Activated CD8-positive, alpha-beta memory T cell treated with anti-CD3 and anti-CD28 coated beads for 1 hour (primary cell): Measurements from ENCODE around the gene THAP2.

Experiments
- DNase-seq, 2 donors: peaks; one replicate each; pipeline ENCODE4 v3.0.0-alpha.2; 2020; ENCODE audit warnings: low read depth in 1 of 2; ENCODE audit errors: extremely low read depth in 1 of 2

The THAP2 gene

DNA sequence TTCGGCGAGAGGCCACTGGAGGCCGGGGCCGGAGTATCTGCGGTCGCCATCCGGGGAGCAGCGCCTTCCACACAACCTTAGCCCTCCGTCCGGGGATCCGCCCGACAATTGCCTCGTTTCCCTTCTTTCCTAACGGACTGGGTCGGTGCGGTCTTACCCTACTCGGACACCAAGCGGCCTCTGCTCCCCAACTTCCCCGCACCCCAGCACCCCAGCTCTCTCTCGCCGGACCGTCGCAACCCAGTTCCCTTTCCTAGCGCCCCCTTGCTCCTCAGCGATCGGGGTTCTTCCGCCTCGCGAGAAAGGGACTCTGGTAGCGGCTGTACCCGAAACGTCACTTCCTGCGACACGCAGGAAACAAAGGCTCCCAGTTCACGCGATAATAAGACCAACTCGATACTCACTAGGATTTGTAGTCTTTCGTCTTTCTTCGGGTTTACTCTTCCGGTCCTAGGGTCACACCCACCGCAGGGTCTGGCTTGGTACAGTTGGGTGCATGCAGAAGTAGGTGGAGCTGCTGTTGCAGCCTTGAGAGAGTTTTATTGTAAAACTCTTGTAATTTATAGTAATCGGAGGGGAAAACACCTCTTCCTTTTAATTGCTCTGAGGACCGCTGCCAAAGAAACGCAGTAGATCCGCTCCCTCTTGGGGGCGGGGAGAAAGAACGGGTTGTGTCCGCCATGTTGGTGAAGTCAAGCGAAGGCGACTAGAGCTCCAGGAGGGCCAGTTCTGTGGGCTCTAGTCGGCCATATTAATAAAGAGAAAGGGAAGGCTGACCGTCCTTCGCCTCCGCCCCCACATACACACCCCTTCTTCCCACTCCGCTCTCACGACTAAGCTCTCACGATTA is at the start of gene THAP2, which contains the start of gene ZFC3H1:
Gene THAP2, plus strand, starts transcription at position 741 of the 850 bp plus-strand sequence. CDS start 209 bp downstream, outside the sequence.
Gene ZFC3H1, minus strand, starts transcription at position 288 of the 850 bp plus-strand sequence. Its CDS starts 238 bp downstream, at position 50.
- DNase-seq: peak; percentile 79 to 82

GRCh38 chr12:71621938-71622337 is 42.2 kb upstream of the THAP2 start:
- DNase-seq: no peak

- no peak for DNase-seq
Measured at GRCh38 chr12:71625476-71625875, 38.6 kb upstream of the THAP2 start.

DNA sequence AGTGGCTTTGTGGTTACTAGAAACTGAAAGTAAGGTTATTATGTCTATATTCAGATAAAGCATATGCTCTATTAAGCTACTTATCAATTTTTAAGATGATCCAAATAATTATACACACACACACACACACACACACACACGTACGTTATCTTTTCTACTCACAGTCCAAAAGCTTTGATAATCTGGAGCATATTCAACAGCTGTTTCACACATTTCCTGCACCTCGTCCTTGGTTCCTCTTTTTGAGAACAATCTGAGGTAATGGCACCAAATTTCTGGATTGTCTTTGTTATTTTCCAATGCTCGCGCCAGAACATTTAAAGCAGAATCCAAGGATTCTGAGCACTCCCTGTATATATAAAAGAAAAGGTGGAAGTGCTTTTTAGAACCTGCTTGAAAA is 38.0 kb upstream of the THAP2 start:
- DNase-seq: no peak

DNA sequence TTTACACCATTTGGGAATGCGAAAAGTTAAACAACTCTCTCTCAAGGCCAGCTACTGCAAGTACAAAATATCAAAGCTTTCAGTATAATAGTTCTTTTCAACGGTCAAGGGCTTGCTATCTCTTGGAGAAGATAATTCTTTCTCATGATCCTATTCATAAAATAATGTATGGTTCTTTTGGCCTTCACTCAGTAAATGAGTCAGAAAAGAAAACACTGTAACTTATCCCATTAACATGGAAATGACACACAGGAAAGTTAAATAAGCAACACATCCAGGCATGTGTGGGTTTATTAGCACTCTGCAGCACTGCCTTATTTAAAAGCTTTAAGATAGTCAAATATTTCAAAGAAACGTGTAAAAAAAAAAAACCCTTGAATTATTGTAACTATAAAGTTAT is 37.3 kb upstream of the THAP2 start:
- DNase-seq: no peak

- DNase-seq: no peak
Measured at GRCh38 chr12:71627438-71628002, 36.6 kb upstream of the THAP2 start.

DNA sequence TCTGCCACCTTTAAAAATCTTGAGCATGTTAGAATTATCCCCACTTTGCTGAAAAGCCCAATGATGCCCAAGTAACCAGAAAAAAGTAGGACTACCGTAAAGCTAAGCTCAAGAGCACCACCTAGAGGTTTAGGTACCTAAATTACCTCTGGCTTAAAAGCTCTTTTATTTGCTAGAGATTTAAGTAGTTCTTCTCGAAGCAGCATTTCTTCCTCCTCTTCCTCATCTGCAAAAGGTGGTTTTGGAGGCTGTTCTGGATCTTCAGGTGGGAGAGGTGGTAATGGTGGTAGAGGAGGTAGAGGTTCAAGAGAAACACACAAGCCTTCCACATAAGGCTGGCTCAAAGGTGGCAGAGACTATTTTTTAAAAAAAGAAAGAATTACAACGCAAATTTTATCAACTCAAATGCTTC is 27.4 kb upstream of the THAP2 start:
- no peak for DNase-seq

DNA sequence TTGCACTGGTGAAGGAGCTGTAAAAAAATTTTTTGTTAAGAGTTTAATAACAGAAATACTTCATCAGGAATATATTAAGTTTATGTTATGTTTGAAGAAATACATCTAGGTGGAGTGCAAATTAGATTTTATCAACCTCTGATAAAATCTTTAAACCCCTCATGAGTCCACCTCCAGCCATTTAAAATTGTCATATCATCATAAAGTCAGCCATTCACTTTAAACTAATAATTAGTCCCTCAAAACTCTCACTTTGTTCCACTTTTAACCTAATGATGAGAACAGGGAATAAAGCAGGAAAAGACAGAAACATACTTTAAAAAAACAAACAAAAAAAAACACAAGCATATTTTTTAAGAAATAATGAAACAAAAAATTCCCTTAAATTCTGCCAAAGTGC is 25.6 kb upstream of the THAP2 start:
- DNase-seq: no peak

- no peak for DNase-seq
Measured at GRCh38 chr12:71639341-71639760, 24.8 kb upstream of the THAP2 start.

GRCh38 chr12:71640316-71640715 is 23.8 kb upstream of the THAP2 start:
- no peak for DNase-seq

DNA sequence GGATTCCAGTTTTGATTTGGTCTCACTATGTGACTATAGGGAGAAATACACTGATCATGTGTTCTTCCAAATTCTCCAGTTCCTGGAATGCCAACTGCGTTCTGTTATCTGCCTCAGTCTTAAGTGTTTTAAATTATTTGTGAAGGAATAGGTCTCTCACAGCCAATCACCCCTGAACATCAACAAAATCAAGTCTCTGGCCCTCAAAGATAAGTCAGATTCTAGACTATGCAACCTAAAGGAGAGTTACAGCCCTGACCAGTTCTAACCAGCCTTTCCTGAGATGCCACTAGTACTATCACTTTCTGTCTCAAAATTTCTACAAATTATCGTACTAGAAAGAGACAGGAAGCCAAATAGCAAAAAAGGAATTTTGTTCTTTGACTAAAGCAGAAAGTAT is 22.7 kb upstream of the THAP2 start:
- DNase-seq: no peak

DNA sequence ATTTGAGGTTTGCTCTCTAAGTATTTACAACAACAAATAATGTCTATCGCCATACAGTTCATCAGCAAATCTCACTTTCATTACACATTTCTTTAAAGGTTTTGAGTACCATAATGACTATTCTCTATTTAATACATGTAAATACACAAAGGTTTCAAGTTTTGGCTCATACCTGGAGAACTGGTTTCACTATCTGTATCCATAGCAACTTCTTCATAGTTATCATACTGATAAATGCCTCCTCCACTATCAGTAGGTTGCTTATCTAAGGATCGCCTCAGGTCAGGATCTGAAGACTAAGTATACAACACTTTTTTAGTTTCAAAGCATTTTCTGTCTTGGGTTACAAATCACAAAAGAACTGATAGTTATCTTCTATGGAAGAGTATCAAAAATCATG is 21.8 kb upstream of the THAP2 start:
- no peak for DNase-seq

- DNase-seq: no peak
Measured at GRCh38 chr12:71645268-71645667, 18.8 kb upstream of the THAP2 start.

DNA sequence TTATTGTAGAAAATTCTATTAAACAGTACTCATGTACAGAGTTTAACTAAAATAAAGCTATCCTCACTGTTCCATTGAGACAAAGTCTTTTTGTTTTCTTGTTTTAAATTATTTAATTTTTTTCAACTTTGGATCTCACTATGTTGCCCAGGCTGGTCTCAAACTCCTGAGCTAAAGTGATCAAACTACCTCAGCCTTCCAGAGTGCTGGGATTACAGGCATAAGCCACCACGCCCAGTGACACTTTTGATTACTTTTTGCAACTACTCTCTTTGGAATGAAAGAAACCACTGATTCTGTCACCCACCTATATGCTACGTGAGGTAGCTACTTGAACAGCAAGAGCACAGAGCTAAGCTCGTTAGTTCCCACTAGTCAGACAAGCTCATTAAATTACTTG is 17.6 kb upstream of the THAP2 start:
- DNase-seq: no peak

- DNase-seq: no peak
Measured at GRCh38 chr12:71648537-71648936, 15.6 kb upstream of the THAP2 start.

GRCh38 chr12:71649401-71649800 is 14.7 kb upstream of the THAP2 start:
- no peak for DNase-seq

DNA sequence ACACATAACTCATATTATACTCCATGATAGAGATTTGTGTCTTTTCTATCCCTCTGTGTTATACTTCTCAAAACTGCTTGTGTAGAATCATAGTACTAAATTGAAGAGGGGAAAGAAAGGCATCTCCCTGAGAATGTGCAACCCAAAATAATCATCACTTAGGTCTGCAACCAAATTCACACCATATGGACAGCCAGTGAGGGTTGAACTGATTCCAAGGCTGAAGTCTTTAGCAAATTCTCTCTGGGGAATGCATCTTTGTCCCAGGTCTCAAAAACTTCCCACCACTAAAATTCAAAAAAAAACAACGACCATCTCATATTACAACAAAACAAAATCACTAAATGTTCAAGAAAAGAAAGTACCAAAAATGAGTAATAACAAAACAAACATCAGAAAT is 11.4 kb upstream of the THAP2 start:
- DNase-seq: no peak

DNA sequence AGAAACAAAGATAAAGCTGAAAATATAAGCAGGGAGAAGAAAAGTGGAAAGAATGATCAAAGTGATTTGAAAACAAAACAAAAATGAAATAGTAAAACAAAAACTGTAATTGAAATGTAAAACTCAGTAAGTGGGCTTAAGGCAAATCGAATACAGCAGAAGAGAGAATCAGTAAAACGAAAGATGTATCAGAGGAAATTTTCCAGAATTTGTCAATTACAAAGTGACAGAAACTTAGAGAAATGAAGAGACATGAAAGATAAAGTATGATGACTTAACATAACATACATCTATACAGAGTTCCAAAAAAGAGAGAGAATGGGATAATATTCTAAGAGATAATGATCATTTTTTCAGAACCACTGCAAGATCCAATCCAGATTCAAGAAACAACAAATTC is 11.0 kb upstream of the THAP2 start:
- DNase-seq: no peak

DNA sequence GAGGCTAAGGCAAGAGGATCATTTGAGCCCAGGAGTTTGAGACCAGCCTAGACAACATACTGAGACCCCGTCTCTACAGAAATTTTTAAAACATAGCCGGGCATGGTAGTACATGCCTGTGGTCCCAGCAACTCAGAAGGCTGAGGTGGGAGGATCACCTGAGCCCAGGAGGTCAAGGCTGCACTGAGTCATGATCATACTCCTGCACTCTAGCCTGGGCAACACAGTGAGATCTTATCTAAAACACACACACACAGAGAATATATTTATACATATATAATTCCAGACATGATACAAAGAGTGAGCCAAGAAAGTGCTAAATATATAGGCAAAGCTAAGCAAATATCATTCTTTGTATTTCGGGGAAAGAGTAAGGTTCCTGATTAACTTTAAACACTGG is 9.9 kb upstream of the THAP2 start:
- DNase-seq: no peak

- DNase-seq: no peak
Measured at GRCh38 chr12:71655495-71655894, 8.6 kb upstream of the THAP2 start.

GRCh38 chr12:71655907-71656306 is 8.2 kb upstream of the THAP2 start:
- DNase-seq: no peak

GRCh38 chr12:71656740-71657139 is 7.4 kb upstream of the THAP2 start:
- no peak for DNase-seq
